ENCODE data around the gene TRIM72. TPM values are rescaled to one million over a fixed set of nuclear protein-coding genes. Genes with fewer than 3 reads are reported as not detected.
A peak's percentile ranks its signal among the peaks of the same experiment; 100 is the strongest.
"Not testable (repeated sequence)": the region's sequence is repeated elsewhere in the genome, so short reads cannot be mapped to it uniquely, and the experiment has no call there.

The TRIM72 gene
- total and polyA plus RNA-seq, 2 experiments from 2014 or later, result 0.51 TPM; not detected in 1

DNA sequence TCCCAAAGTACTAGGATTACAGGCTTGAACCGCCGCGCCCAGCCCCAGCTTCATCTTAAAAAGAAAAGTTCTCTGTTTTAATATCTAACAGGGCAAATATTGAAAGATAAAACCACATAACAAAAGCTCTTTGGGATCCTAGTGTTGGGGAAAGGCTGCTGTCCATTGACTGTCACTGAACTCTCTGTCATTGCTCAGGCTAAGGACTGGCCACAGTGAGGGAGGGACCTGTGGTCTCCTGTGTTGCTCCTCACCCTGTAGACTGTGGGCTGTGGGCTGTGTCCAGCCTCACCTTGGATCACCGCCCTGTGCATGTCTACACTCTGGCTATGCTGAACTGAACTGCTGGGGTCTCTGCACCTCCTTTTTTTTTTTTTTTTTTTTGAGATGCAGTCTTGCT, 14.3 kb downstream of the TRIM72 start:
- no peak overlapping the region for H3K27ac ChIP-seq
- H3K27me3 ChIP-seq, result no peaks in the 10 kb centered on the region
- TF ChIP-seq, protein P1, sequence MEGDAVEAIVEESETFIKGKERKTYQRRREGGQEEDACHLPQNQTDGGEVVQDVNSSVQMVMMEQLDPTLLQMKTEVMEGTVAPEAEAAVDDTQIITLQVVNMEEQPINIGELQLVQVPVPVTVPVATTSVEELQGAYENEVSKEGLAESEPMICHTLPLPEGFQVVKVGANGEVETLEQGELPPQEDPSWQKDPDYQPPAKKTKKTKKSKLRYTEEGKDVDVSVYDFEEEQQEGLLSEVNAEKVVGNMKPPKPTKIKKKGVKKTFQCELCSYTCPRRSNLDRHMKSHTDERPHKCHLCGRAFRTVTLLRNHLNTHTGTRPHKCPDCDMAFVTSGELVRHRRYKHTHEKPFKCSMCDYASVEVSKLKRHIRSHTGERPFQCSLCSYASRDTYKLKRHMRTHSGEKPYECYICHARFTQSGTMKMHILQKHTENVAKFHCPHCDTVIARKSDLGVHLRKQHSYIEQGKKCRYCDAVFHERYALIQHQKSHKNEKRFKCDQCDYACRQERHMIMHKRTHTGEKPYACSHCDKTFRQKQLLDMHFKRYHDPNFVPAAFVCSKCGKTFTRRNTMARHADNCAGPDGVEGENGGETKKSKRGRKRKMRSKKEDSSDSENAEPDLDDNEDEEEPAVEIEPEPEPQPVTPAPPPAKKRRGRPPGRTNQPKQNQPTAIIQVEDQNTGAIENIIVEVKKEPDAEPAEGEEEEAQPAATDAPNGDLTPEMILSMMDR (IDR thresholded peaks at IDR 0.05; ENCODE audit: low read depth, low read length), result no peak
- DNase-seq (ENCODE audit: low read depth in 1 of 2, low spot score in 1 of 2), result no peak
- H3K9me3 ChIP-seq (ENCODE audit: low read depth), result no peaks in the 10 kb centered on the region
- H3K4me1 ChIP-seq (ENCODE audit: low read depth), result no peaks in the 10 kb centered on the region
- H3K4me3 ChIP-seq, result no peak overlapping the region
- H3K36me3 ChIP-seq, result no peaks in the 10 kb centered on the region

DNA sequence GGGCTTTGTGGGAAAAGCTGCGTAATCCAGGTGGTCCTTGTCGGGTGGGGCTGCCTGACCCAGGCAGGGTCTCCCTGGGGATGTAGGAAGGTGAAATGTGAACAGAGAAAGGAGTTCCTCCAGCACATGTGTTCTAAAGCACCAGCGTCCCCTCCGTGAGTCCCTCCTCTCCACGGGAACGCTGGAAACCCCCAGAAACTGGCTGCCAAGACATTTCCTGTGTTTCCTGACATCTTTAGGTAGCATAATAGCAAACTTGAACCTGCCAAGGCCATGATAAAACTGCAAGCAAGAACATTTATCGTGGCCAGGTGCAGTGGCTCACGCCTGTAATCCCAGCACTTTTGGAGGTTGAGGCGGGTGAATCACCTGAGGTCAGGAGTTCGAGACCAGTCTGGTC, 15.6 kb downstream of the TRIM72 start:
- TF ChIP-seq, protein P1 (IDR thresholded peaks at IDR 0.05; ENCODE audit: low read depth, low read length), result no peak
- H3K27me3 ChIP-seq, result no peaks in the 10 kb centered on the region
- H3K4me3 ChIP-seq, result no peak overlapping the region
- H3K27ac ChIP-seq, result no peak overlapping the region
- H3K9me3 ChIP-seq (ENCODE audit: low read depth), result no peaks in the 10 kb centered on the region
- no peak for DNase-seq (ENCODE audit: low read depth in 1 of 2, low spot score in 1 of 2)
- H3K36me3 ChIP-seq, result no peaks in the 10 kb centered on the region
- no peaks in the 10 kb centered on the region for H3K4me1 ChIP-seq (ENCODE audit: low read depth)

DNA sequence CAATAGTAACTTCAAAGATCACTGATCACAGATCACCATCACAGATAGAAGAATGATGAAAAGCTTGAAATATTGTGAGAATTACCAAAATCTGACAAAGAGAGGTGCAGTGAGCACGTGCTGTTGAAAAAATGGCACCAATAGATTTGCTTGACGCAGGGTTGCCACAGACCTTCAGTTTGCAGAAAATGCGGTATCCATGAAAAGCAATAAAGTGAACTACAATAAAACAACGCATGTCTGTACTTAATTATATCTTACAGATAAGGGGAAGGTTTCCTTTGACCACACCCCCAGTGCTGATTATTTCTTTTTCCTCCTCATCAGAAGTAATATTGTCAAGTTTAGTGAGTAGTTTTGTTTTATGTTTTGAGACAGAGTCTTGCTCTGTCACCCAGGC, 24.1 kb downstream of the TRIM72 start:
- H3K36me3 ChIP-seq, result no peaks in the 10 kb centered on the region
- H3K9me3 ChIP-seq (ENCODE audit: low read depth), result no peaks in the 10 kb centered on the region
- DNase-seq (ENCODE audit: low read depth in 1 of 2, low spot score in 1 of 2), result no peak
- H3K4me1 ChIP-seq (ENCODE audit: low read depth), result no peaks in the 10 kb centered on the region
- TF ChIP-seq, protein P1 (IDR thresholded peaks at IDR 0.05; ENCODE audit: low read depth, low read length), result no peak
- H3K4me3 ChIP-seq, result no peak overlapping the region
- no peak overlapping the region for H3K27ac ChIP-seq
- no peaks in the 10 kb centered on the region for H3K27me3 ChIP-seq

DNA sequence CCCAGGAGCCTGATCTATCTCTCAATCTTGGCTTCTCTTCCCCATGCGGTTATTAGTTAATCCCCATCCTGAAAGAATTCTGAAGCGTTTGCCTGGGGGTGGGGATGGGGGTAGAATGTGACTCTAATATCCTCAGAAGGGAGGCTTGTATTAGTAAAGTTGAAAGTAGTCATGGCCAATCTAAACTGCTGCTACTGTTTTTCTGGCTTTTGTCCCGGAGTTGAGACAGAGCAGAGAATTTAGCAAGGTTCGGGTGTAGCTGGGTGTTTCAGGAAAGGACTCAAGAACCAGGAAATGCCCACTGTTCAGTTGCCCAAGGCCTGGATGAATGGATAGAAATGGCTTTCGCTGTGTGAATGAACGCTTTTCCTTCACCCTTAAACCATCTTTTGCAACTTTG, 28.3 kb downstream of the TRIM72 start:
- Histone ChIP-seq H3K4me3 (no peak overlapping the region), H3K9me3 (ENCODE audit: low read depth) (no peaks in the 10 kb centered on the region), H3K27ac (no peak overlapping the region), H3K4me1 (ENCODE audit: low read depth) (no peaks in the 10 kb centered on the region), H3K27me3 (no peaks in the 10 kb centered on the region), H3K36me3 (no peaks in the 10 kb centered on the region)
- TF ChIP-seq, protein P1 (IDR thresholded peaks at IDR 0.05; ENCODE audit: low read depth, low read length), result no peak
- DNase-seq (ENCODE audit: low read depth in 1 of 2, low spot score in 1 of 2), result peak in 1 of 2 donors; percentile 53

DNA sequence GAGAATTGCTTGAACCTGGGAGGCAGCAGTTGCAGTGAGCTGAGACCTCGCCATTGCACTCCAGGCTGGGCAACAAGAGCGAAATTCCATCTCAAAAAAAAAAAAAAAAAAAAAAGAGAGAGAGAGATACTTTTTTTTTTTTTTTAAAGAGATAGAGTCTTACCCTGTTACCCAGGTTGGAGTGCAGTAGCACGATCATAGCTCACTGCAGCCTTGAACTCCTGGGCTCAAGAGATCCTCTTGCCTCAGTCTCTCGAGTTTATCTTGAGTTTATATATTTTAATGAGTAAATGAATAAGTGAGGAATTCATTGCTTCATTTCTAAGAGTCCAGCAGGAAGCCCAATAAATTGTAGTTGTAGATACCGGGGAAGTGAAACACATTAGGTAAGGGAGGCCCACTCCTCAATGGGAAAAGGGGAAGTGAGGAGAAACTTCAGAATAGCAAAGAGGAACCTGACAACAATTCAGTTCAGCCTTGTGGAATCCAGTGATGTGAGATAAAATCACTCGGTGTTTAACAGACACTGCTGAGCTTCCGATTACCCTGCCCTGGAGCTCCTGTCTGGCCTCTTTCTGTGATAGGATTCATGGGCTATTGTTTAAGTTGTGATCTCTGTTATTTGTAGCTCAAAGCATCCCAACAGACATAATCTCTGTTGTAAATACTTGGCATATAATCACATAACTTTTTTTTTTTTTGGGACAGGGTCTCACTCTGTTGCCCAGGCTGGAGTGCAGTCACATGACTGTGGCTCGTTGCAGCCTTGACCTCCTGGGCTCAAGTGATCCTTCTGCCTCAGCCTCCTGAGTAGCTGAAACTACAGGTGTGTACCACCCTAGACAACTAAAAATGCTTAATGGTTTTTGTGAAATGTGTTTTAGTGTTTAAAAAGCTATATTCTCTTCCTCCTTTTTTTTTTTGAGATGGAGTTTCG, 30.1 kb downstream of the TRIM72 start:
- H3K4me3 ChIP-seq, result no peak overlapping the region
- H3K9me3 ChIP-seq (ENCODE audit: low read depth), result no peaks in the 10 kb centered on the region
- no peaks in the 10 kb centered on the region for H3K36me3 ChIP-seq
- DNase-seq (ENCODE audit: low read depth in 1 of 2, low spot score in 1 of 2), result no peak
- no peaks in the 10 kb centered on the region for H3K27me3 ChIP-seq
- TF ChIP-seq, protein P1 (IDR thresholded peaks at IDR 0.05; ENCODE audit: low read depth, low read length), result no peak
- no peaks in the 10 kb centered on the region for H3K4me1 ChIP-seq (ENCODE audit: low read depth)
- H3K27ac ChIP-seq, result no peak overlapping the region

DNA sequence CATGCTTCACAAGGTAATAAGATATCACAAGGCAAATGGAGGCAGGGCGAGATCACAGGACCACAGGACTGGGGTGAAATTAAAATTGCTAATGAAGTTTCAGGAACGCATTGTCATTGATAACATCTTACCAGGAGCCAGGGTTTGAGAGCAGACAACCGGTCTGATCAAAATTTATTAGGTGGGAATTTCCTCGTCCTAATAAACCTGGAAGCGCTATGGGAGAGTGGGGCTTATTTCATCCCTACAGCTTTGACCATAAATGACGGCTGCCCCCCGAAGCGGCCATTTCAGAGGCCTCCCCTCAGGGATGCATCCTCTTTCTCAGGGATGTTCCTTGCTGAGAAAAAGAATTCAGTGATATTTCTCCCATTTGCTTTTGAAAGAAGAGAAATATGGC, 31.7 kb downstream of the TRIM72 start:
- not testable (repeated sequence) for DNase-seq (ENCODE audit: low read depth in 1 of 2, low spot score in 1 of 2); H3K4me3 ChIP-seq; H3K9me3 ChIP-seq (ENCODE audit: low read depth); H3K4me1 ChIP-seq (ENCODE audit: low read depth); H3K36me3 ChIP-seq; H3K27ac ChIP-seq; H3K27me3 ChIP-seq
